HepG2 (cell line): ENCODE data around the gene RAP2A. TPM values are rescaled to one million over a fixed set of nuclear protein-coding genes. Genes with fewer than 3 reads are reported as not detected.

Experiments
- ASH2L ChIP-seq: fragments of 300-600, 200-600 bp; sonication (generic); IDR thresholded peaks from 2 replicates; pipeline ENCODE4 v1.7.0; 2017; ENCODE audit warnings: low read depth, mild to moderate bottlenecking, moderate library complexity, mixed read lengths, low read length; ENCODE audit not compliant: insufficient read length
- GABPB1 ChIP-seq: IDR thresholded peaks from 2 replicates; pipeline ENCODE4 v1.6.1; 2016; ENCODE audit warnings: mild to moderate bottlenecking, missing genetic modification reagents, moderate library complexity, missing compliant biosample characterization
- HES4 ChIP-seq: sonication (generic); formaldehyde crosslinking; IDR thresholded peaks from 2 replicates; pipeline ENCODE4 v1.9.0; 2021; ENCODE audit warnings: mild to moderate bottlenecking, missing genetic modification reagents, borderline replicate concordance
- IRF2 ChIP-seq: IDR thresholded peaks from 2 replicates; pipeline ENCODE4 v1.6.1; 2018; ENCODE audit warnings: missing genetic modification reagents, missing compliant biosample characterization
- POLR2AphosphoS5 ChIP-seq: IDR thresholded peaks from 2 replicates; pipeline ENCODE4 v1.6.1; 2012; ENCODE audit warnings: low read depth, low read length
- STAT5B ChIP-seq: sonication (generic); formaldehyde crosslinking; IDR thresholded peaks from 2 replicates; pipeline ENCODE4 v1.4.0; 2020; ENCODE audit warnings: missing genetic modification reagents
- YEATS2 ChIP-seq: sonication (generic); formaldehyde crosslinking; IDR thresholded peaks from 2 replicates; pipeline ENCODE4 v1.4.0; 2020; ENCODE audit warnings: missing genetic modification reagents, borderline replicate concordance
- ZBTB21 ChIP-seq: sonication (generic); formaldehyde crosslinking; IDR thresholded peaks from 2 replicates; pipeline ENCODE4 v1.4.0; 2020; ENCODE audit warnings: missing genetic modification reagents
- ZIK1 ChIP-seq: sonication (generic); formaldehyde crosslinking; IDR thresholded peaks from 2 replicates; pipeline ENCODE4 v1.5.0; 2020; ENCODE audit warnings: mild to moderate bottlenecking, low read depth, missing genetic modification reagents, borderline replicate concordance
- ZNF34 ChIP-seq: sonication (generic); formaldehyde crosslinking; IDR thresholded peaks from 2 replicates; pipeline ENCODE4 v1.4.0; 2020; ENCODE audit warnings: mild to moderate bottlenecking, missing genetic modification reagents, borderline replicate concordance
- ZNF430 ChIP-seq: sonication (generic); formaldehyde crosslinking; IDR thresholded peaks from 2 replicates; pipeline ENCODE4 v1.9.0; 2021; ENCODE audit warnings: mild to moderate bottlenecking, missing genetic modification reagents
- ZNF543 ChIP-seq: sonication (generic); formaldehyde crosslinking; IDR thresholded peaks from 2 replicates; pipeline ENCODE4 v1.4.0; 2020; ENCODE audit warnings: mild to moderate bottlenecking, missing genetic modification reagents
- ZNF605 ChIP-seq: sonication (generic); formaldehyde crosslinking; IDR thresholded peaks from 2 replicates; pipeline ENCODE4 v1.8.0; 2022; ENCODE audit warnings: mild to moderate bottlenecking, missing genetic modification reagents
- ZNF737 ChIP-seq: sonication (generic); formaldehyde crosslinking; IDR thresholded peaks from 2 replicates; pipeline ENCODE4 v1.5.0; 2020; ENCODE audit warnings: missing genetic modification reagents, mild to moderate bottlenecking, borderline replicate concordance
- ZNF768 ChIP-seq: sonication (generic); formaldehyde crosslinking; IDR thresholded peaks from 2 replicates; pipeline ENCODE4 v1.4.0; 2020; ENCODE audit warnings: missing genetic modification reagents
- ZNF816 ChIP-seq: sonication (generic); formaldehyde crosslinking; IDR thresholded peaks from 2 replicates; pipeline ENCODE4 v1.8.0; 2022; ENCODE audit warnings: missing genetic modification reagents, mild to moderate bottlenecking, borderline replicate concordance
- polyA plus RNA-seq, 8 experiments: library from polyadenylated mRNA; depleted of rRNA in 3 of 8; stranded (reverse) in 7 of 8; unstranded in 1 of 8; fragments of >200 nt; fragmentation: Illumina TruSeq in 4 of 8; extraction: Trizol in 4 of 8; gene quantifications; 2 replicates each; pipeline versions ENCODE4 v1.2.1 to v1.2.3, GENCODE V29; 2011 to 2016; ENCODE audit warnings: low read depth in 4 of 8, missing spikeins in 1 of 8, mixed read lengths in 1 of 8; ENCODE audit not compliant: insufficient read depth in 1 of 8
- total RNA-seq, 5 experiments: library from RNA; depleted of rRNA; stranded (reverse); fragments of >200 nt; fragmentation: Illumina TruSeq; extraction: Trizol; gene quantifications; 2 replicates each; pipeline ENCODE4 v1.2.3, GENCODE V29; 2016; ENCODE audit warnings: low read depth in 1 of 5
- TF ChIP-seq, protein P1 (sequence below): sonication (generic); formaldehyde crosslinking; IDR thresholded peaks from 2 replicates; pipeline ENCODE4 v1.9.0; 2021; ENCODE audit warnings: mild to moderate bottlenecking, missing genetic modification reagents
- TF ChIP-seq, protein P2 (sequence below): IDR thresholded peaks from 2 replicates; pipeline ENCODE4 v1.6.1; 2018; ENCODE audit warnings: missing genetic modification reagents, mild to moderate bottlenecking, missing compliant biosample characterization
- TF ChIP-seq, protein P3 (sequence below): sonication (generic); formaldehyde crosslinking; IDR thresholded peaks from 2 replicates; pipeline ENCODE4 v1.5.0; 2020; ENCODE audit warnings: missing genetic modification reagents

Gene RAP2A
- total and polyA plus RNA-seq, 2 of the 13 experiments (the other 11 are each of a cell fraction or from before 2014, with no cell fraction given): 9.9 to 23.1 TPM

DNA sequence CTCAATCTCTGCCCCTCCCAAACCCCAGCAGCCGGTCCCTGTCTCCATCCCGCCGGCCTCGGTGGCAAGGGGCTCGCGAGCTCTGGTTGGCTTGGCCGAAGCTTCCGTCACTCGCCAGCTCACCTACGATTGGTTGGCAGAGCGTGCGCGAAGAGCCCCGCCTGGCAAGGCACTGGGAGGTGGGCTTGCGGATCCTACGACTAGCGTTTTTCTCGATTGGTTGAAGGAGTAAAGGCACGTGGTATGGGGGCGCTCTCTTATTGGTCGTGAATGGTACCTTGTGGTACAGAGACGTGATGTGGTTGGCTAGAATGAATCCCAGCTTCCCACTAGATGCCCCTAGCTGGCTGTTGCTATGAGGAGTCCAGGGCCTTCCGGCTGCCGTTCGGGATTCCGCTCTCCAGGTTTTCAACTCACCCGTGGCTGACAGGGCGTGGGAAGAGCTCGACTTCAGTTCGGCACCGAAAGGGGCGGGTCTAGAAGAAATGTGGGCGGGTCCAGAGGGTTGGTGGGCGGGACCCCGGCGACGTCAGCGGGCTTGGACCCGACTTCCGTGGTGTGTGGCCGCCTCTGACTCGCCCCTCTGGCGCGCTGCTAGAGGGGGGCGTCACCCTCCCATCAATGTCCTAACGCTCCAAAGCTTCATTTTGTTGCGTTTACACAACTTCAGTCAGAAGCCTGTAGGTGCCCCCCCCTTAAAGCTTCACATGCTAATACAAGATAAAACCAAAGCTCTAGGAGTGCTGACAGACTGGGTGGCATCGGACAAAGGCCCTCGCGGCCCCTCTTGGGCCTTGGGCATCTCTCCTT lies 847 bp upstream of the RAP2A start (continued):
- TF ChIP-seq STAT5B (CRISPR knock-in tag) (0 out of 2 replicates have a peak, but pooled peaks have one; percentile 7), ZNF768 (CRISPR knock-in tag) (no peak), ZNF543 (peak; percentile 55; the same call in 1 of the 2 replicates), ZNF34 (CRISPR knock-in tag) (no peak), ZBTB21 (CRISPR knock-in tag) (no peak), POLR2AphosphoS5 (peak; percentile 61), IRF2 (peak; percentile 87; the same call in 1 of the 2 replicates), ZNF737 (CRISPR knock-in tag) (no peak), YEATS2 (peak; percentile 66; the same call in 1 of the 2 replicates), ZNF816 (CRISPR knock-in tag) (no peak; the same call in 1 of the 2 replicates), HES4 (no peak; the same call in 1 of the 2 replicates), GABPB1 (CRISPR knock-in tag) (peak; percentile 87), ASH2L (peak; percentile 78), ZNF430 (no peak; the same call in 1 of the 2 replicates), ZNF605 (CRISPR knock-in tag) (no peak), ZIK1 (CRISPR knock-in tag) (no peak)
- TF ChIP-seq, protein P1, sequence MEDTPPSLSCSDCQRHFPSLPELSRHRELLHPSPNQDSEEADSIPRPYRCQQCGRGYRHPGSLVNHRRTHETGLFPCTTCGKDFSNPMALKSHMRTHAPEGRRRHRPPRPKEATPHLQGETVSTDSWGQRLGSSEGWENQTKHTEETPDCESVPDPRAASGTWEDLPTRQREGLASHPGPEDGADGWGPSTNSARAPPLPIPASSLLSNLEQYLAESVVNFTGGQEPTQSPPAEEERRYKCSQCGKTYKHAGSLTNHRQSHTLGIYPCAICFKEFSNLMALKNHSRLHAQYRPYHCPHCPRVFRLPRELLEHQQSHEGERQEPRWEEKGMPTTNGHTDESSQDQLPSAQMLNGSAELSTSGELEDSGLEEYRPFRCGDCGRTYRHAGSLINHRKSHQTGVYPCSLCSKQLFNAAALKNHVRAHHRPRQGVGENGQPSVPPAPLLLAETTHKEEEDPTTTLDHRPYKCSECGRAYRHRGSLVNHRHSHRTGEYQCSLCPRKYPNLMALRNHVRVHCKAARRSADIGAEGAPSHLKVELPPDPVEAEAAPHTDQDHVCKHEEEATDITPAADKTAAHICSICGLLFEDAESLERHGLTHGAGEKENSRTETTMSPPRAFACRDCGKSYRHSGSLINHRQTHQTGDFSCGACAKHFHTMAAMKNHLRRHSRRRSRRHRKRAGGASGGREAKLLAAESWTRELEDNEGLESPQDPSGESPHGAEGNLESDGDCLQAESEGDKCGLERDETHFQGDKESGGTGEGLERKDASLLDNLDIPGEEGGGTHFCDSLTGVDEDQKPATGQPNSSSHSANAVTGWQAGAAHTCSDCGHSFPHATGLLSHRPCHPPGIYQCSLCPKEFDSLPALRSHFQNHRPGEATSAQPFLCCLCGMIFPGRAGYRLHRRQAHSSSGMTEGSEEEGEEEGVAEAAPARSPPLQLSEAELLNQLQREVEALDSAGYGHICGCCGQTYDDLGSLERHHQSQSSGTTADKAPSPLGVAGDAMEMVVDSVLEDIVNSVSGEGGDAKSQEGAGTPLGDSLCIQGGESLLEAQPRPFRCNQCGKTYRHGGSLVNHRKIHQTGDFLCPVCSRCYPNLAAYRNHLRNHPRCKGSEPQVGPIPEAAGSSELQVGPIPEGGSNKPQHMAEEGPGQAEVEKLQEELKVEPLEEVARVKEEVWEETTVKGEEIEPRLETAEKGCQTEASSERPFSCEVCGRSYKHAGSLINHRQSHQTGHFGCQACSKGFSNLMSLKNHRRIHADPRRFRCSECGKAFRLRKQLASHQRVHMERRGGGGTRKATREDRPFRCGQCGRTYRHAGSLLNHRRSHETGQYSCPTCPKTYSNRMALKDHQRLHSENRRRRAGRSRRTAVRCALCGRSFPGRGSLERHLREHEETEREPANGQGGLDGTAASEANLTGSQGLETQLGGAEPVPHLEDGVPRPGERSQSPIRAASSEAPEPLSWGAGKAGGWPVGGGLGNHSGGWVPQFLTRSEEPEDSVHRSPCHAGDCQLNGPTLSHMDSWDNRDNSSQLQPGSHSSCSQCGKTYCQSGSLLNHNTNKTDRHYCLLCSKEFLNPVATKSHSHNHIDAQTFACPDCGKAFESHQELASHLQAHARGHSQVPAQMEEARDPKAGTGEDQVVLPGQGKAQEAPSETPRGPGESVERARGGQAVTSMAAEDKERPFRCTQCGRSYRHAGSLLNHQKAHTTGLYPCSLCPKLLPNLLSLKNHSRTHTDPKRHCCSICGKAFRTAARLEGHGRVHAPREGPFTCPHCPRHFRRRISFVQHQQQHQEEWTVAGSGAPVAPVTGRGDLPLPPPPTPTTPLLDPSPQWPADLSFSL: no peak
- TF ChIP-seq, protein P2, sequence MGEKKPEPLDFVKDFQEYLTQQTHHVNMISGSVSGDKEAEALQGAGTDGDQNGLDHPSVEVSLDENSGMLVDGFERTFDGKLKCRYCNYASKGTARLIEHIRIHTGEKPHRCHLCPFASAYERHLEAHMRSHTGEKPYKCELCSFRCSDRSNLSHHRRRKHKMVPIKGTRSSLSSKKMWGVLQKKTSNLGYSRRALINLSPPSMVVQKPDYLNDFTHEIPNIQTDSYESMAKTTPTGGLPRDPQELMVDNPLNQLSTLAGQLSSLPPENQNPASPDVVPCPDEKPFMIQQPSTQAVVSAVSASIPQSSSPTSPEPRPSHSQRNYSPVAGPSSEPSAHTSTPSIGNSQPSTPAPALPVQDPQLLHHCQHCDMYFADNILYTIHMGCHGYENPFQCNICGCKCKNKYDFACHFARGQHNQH (CRISPR knock-in tag): peak; percentile 44; the same call in 1 of the 2 replicates
- TF ChIP-seq, protein P3, sequence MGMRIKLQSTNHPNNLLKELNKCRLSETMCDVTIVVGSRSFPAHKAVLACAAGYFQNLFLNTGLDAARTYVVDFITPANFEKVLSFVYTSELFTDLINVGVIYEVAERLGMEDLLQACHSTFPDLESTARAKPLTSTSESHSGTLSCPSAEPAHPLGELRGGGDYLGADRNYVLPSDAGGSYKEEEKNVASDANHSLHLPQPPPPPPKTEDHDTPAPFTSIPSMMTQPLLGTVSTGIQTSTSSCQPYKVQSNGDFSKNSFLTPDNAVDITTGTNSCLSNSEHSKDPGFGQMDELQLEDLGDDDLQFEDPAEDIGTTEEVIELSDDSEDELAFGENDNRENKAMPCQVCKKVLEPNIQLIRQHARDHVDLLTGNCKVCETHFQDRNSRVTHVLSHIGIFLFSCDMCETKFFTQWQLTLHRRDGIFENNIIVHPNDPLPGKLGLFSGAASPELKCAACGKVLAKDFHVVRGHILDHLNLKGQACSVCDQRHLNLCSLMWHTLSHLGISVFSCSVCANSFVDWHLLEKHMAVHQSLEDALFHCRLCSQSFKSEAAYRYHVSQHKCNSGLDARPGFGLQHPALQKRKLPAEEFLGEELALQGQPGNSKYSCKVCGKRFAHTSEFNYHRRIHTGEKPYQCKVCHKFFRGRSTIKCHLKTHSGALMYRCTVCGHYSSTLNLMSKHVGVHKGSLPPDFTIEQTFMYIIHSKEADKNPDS: no peak
